ENCODE data around the gene ARMH3.

The ARMH3 gene

GRCh38 chr10:101952191-101952590 is 103.8 kb downstream of the ARMH3 start:
- in situ Hi-C loops (cut with MboI; ENCODE audit: low pct_unique_long_range_greater_than_20kb, low sequenced_read_pairs, unreplicated experiment) = no loop called here
- no peak for DNase-seq (ENCODE audit: low spot score)
- TF ChIP-seq CTCF (IDR thresholded peaks at IDR 0.05; ENCODE audit: extremely low read depth, insufficient read depth, missing control alignments) = no peak

- no peak for TF ChIP-seq CTCF (IDR thresholded peaks at IDR 0.05; ENCODE audit: extremely low read depth, insufficient read depth, missing control alignments)
- no peak for DNase-seq (ENCODE audit: low spot score)
- in situ Hi-C loops (cut with MboI; ENCODE audit: low pct_unique_long_range_greater_than_20kb, low sequenced_read_pairs, unreplicated experiment) = no loop called here
Observed at GRCh38 chr10:101950213-101950612, 105.8 kb downstream of the ARMH3 start.

GRCh38 chr10:101941871-101942270 is 114.1 kb downstream of the ARMH3 start:
- in situ Hi-C loops (cut with MboI; ENCODE audit: low pct_unique_long_range_greater_than_20kb, low sequenced_read_pairs, unreplicated experiment) = no loop called here
- no peak for TF ChIP-seq CTCF (IDR thresholded peaks at IDR 0.05; ENCODE audit: extremely low read depth, insufficient read depth, missing control alignments)
- DNase-seq (ENCODE audit: low spot score) = no peak

GRCh38 chr10:101940916-101941315 is 115.1 kb downstream of the ARMH3 start:
- TF ChIP-seq CTCF (IDR thresholded peaks at IDR 0.05; ENCODE audit: extremely low read depth, insufficient read depth, missing control alignments) = no peak
- DNase-seq (ENCODE audit: low spot score) = no peak
- in situ Hi-C loops (cut with MboI; ENCODE audit: low pct_unique_long_range_greater_than_20kb, low sequenced_read_pairs, unreplicated experiment) = no loop called here

GRCh38 chr10:101939729-101940128 is 116.2 kb downstream of the ARMH3 start:
- TF ChIP-seq CTCF (IDR thresholded peaks at IDR 0.05; ENCODE audit: extremely low read depth, insufficient read depth, missing control alignments) = no peak
- in situ Hi-C loops (cut with MboI; ENCODE audit: low pct_unique_long_range_greater_than_20kb, low sequenced_read_pairs, unreplicated experiment) = no loop called here
- DNase-seq (ENCODE audit: low spot score) = no peak

GRCh38 chr10:101939008-101939648 is 116.8 kb downstream of the ARMH3 start:
- DNase-seq (ENCODE audit: low spot score) = peak; percentile 7
- in situ Hi-C loops (cut with MboI; ENCODE audit: low pct_unique_long_range_greater_than_20kb, low sequenced_read_pairs, unreplicated experiment) = no loop called here
- no peak for TF ChIP-seq CTCF (IDR thresholded peaks at IDR 0.05; ENCODE audit: extremely low read depth, insufficient read depth, missing control alignments)
